ENCODE data around the gene DSCAM.

The DSCAM gene

DNA sequence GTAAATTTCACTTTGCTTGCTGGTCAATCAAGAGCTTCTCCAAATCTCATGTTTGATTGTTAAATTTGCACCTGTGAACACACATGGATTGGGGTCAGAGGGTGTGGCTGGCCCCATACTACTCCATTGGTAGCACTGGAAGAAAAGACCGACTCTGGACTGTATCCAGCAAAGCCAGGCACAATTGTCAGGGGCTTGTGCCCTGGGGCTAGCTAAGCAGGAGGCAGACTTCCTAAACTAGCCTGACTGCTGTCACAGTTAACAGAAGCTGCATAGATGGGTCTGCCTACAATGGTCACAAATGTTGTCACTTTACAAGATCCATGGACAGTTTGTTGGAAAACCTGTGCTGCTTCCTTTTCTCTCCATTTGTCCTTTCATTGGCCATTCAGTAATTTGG is 421.0 kb downstream of the DSCAM start:
- DNase-seq, result no peak

DNA sequence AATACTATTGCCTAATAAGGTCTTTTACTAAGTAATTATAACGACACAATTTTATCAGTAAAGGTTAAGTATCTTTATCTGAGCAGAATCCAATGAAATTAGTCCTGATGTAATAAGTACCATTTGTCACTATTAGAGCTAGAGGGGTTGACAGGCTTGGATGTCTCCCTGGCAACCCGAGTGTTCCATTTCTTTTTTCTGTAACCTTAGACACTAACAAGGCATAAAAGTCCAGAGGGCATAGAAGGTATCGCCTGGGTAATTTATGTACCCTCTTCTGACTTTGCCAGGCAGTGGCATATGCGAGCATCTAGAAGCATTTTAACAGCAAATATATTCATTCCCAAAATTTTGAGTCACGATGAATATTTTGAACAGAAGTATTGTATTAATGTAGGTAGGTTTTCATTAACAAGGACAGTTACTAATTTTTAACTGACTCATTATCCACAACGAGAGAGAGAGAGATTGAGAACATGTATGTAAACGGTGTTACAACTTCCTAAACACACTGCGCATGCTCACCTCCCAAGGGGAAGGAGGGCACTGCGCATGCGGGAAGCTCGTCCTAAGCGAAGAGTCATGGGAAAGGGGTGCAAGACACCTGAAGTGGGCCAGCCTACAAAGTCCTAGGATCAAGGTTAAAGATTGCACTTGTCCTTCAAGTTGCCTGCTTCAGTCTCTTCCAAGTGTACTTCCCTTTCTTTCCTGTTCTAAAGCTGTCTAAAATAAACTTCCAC is 423.9 kb downstream of the DSCAM start:
- DNase-seq, result no peak

DNA sequence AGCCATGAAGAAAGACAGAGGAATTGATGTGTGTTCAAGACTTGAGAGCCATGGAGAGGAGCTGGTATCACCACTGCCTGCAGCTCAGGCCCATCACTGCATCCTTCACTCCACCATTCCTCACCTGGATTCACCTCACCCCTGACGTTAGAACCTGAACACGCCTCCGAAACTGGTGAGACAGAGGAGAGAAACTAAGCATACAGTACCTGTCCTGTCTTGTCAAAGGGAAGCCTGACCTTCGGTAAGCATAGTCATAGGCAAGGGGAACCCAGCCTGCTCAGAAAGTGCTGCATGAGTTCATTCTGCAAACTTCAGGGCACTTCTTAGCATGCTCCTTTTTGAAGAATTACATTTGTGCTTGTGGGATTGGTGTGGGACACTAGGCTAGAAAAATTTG is 425.8 kb downstream of the DSCAM start:
- DNase-seq, result no peak

DNA sequence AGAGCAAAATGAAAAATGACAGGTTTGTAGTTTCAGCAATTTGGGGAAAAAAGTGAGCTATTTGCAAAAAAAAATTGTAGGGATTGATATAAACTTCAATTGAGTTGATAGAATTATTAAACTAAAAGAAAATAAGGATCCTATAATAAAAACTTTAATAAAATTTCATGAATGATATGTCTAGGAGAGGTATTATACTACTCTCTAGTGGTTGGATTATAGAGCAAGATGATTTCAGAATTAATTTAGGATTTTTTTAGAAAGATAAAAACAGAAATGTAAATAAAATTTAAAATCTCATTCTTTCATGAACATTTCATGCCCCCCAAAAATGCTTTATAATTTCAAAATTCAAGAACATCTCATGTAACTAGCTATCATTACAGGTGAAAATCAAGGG is 430.4 kb downstream of the DSCAM start:
- no peak for DNase-seq

DNA sequence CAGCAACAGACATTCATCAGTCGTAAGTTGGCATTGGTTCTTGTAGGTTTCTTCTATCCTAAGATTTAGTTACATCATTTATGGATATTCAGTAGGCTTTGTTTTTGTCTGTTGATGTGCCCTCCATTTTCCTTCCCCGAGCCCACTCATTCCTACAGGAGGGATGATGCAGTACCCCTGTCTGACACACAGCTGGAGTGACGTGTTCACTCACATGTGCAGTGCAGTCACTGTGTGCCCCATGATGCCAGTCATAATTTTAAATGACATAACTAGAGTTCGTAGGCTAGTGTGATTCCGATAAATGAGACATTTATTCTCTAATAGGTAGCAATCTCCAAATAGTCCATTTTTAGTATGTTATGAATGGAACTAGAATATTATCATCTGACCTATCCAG is 438.4 kb downstream of the DSCAM start:
- no peak for DNase-seq

DNA sequence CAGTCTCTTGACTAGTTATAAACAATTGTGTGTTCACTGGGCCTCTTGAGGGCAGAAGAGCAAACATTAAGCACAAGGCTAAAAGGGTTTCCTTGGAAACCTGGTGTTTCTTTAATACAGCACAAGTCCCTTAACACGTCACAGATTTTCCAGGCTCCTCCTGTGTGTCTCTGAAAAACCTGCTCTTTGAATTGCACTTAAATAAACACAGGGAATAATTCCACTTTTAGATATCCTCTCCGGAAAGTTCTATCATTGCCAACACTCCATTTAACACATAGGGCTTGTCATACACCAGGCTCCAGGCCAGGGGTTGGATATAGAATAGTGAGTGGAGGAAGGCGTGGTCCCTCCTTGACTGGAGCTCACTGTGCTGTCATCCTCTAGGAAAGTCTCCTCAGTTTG is 442.6 kb downstream of the DSCAM start:
- DNase-seq, result no peak

DNA sequence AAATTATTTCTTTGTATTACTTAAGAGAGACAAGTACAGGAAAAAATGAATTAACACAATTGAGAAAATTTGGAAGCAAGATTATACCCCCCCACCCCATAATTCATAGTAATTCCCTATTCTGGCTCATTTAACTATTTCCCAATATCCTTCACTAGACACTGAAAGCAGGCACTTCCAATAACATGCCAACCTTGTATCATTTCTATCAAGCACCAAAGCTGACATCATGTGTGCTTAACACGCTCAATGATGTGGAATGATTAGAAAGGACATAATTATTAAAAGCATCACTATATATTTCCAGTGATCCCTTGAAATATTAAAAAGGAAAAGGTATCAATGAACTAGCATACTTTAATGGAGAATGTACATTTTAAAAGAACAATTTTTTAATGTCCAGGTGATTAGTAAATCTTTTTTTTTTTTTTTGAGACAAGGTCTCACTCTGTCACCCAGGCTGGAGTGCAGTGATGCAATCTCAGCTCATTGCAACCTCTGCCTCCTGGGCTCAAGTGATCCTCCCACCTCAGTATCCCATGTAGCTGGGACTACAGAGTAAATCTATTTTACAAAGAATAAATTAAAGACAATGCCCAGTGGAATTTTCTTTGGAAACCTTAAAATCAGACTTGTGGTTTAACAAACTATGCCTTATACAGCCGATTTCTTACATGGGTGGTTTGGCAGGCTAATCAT is 443.9 kb downstream of the DSCAM start:
- DNase-seq, result no peak

DNA sequence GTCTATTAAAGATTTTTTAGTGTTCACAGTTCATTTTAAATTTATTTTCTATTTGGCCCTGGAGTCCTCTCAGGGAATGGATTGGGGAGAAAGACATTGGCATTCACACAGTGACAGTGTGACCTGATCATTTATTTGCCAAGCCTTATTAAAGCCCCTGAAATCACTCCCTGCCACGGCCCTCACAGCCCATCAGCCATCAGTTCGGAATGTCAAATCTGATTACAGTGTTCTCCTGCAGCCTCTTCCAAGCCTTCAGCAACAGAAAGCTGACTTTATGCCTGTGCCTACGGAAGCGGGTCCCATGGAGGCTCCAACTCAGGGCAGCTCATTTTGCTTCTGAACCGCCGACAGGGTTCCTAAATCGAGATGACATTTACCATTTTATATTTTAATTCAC is 451.2 kb downstream of the DSCAM start:
- DNase-seq, result no peak

DNA sequence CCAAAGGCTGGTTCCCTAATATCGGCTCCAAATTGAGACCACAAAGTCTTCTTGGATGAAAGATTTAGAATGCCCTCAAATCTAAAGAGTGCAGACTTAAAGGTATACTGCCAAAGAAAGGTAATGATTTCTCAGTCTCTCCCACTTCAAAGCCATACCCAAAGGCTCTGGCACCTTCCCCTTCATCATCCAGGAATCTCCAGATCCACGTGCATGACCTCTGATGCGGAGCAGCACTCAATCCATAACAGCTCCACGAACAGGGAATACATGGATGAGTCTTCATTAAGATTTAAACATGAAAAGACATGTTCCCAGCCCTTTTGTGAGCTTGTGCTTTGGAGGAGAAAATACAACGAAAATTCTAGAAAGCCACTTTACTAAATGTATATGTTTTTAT is 453.9 kb downstream of the DSCAM start:
- no peak for DNase-seq

DNA sequence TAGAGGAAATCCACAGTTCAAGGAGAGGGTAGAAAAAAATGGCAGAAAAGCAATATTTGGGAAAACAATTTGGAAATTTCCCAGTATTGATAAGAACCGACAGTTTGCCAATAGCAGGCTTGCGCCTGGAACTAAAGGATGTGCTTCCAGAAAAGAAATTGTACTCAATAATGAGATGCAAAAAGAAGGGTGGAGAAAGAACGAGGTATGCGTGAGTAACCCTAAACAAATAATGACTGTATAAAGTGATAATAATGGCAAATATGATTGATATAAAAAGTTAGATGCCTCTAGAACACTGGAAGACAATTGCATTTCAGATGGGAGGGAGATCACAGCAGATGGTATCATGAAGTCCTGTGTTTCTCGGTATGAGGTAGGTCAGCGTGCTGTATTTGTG is 458.9 kb downstream of the DSCAM start:
- DNase-seq, result no peak

DNA sequence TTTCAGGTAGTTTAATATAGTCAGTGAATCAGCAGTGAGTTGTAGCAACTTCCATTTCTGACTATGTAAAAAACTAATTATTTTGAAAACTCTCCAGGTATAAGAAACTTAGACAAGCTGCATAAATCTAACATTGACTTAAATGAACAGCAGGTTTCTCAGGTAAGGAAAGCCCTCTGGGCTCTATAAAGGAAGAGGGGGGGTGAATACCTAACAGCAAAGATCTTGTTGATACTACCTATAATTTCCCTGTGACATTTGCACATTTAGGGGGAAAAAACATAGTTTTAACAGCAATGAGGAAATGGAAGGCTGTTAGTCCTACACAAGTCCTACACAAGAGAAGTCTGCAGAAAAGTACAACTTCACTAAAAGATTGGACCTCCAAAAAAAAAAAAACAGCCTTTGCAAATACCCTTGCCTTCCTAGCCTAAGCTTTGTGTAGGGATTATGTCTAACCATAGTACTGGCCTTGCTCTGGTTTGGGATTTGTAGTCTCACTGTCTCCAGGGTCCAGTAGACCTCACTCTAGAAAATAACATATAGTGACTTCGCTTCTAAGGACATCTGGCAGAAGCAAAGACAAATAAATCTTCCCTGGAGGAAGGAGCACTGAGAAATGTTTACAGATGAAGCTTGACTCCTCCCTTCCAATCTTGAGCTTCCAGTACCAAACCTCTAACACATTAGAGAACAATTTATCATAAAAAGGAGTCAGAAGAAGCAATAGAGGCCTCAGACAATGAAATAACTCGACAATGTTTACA is 459.8 kb downstream of the DSCAM start:
- no peak for DNase-seq

DNA sequence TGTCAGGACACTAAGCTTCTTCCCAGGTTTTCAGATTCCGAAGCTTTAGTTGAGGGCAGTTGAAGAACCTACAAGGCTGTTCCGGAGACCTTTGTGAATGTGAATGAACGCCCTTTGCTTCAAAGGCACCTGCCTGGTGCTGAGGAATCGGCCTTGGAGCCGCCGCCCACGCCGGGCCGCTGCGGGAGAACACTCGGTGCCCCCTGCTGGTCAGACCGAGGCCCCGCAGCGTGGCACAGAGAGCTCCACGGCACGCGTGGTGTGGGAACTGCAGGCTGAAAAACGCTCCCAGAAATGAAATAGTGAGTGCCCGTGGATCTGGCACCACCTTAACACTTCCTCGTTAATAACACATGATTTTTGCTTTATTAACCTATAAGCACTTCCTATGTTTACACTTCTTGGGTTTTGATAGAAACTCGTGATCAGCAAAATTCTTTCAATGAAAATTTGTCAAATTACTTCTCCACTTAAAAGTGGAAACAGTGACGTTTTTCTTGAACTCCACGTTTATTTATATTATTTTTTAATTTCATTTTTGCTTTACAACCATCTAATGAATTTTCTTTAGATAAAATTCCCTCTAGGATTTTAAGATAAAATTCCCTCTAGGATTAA is 460.6 kb downstream of the DSCAM start:
- DNase-seq, result peak; percentile 27

DNA sequence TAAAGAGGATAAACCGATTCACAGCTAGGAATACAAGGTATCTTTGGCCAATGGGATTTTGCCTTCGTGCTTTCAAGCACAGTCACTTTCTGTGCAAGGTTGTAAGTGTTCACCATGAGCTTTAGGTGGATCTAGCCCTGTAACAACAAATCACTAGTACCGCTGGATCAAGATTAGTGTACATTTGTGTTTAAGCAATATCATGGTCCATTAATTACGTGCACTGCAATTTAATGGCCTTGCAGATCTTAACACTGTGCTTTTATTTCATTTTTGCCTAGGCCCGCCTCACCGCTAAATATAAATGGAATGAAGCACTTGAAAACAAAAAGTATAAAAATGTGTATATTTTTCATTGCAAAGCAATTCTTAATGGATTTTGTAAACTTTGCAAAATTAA is 461.1 kb downstream of the DSCAM start:
- no peak for DNase-seq

DNA sequence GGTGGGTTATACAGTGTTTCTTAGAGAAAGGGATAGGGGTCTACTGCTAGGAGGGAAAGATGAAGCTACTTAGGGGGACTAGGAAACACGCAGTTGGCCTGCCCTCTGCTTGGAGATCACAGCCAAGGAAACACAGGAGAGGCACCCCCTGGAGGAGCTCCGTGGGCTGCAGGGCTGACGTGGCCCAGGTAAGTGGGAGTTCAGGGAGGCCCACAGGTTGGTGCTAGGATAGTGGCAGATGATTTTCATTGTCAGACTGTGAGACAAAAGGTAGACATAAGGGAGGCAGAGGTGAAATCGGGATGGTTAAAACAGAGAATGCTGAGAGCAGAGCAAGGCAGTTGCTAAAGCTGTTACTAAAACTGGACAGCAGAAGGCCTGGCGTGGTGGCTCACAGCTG is 463.0 kb downstream of the DSCAM start:
- DNase-seq, result no peak

DNA sequence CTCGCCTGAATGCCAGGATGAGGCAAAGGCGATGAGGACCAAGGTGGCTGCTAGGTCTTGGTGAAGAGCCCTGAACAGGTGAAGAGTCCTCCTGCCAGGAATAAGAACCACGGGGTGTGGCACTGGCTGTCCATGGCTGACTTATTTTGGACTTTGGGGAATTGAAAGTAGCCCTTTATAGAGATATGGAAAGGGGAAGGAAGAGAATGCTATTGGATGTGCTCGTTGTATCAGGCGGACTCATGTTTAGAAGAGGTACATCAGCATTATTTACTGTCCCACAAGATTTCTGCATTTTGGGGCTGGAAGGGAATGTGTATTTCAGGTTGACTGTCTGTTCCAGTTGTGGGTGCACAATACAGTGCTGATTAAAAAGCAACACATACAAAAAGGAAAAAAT is 465.8 kb downstream of the DSCAM start:
- DNase-seq, result no peak

DNA sequence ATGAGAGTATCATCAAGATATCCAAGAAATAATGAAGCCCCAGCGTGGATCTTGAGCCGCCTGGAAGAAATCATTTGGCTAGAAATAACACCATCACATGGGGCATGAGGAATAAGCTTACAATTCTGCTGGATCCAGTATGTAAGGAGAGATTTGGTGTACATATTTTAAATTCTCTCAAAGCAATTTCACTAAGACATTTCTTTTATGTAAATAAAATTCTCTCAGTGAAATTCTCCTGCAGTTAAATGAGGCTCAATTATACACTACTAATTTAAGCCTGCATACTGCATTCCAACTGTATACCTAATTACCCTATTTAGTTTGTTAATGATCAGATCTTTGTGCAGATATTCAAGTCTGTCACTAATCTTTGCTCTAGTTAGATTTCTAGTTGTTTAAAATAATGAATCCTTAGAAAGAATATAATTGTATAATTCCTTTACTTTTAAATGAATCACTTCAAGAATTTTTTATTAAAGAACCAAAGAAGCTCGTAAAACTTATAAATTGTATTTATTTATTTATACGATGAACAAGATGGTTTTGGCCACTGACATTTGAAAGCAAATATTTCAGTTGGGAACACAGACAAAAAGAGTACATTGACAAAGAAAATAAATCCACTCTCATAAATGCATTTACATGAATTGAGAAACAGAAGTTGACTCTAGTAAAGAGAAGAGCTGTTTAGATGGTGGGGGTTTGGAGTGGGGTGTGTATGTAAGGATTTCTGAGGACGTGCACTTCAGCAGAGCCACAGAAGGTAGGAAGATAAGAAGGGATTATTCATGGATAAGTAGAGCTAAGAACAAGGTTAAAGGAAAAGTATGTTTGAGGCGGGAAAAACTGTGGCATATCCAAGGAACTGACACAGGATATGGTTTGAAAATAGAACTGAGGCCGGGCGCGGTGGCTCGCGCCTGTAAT is 466.8 kb downstream of the DSCAM start:
- DNase-seq, result no peak

DNA sequence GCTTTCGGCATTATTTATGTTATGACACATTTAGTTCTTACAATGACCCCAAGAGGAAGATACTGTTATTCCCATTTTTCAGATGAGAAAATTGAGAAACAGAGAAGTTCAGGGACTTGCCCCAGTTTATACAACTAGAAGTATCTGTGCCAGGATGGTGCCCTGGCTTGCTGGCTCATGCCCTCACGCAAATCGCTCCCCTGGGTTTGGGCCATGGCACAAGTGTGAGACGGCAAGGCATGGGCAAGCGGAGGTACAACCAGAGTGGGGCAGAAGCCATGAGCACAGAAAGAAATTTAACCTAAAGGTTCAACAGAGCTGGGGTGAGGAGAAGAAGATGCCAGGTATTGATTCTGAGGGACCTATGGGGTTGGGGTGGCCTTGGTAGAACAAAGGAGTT is 469.8 kb downstream of the DSCAM start:
- no peak for DNase-seq

DNA sequence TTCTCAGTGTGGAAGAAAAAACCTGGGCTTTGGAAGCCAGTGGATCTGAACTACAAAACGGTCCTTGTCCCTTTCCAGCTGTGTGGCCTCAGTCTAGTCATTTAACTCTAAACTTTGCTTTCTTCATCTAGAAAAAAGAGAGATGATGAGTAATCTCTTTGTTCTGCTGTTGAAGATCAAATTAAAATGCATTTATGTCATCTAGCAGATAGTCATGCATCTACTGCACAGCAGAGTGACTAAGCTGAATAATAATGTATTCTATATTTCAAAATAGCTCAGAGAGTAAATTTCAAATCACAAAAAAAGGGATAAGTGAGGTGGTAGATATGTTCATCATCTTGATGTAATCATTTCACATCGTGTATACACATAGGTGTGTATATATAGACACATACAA is 473.2 kb downstream of the DSCAM start:
- no peak for DNase-seq

DNA sequence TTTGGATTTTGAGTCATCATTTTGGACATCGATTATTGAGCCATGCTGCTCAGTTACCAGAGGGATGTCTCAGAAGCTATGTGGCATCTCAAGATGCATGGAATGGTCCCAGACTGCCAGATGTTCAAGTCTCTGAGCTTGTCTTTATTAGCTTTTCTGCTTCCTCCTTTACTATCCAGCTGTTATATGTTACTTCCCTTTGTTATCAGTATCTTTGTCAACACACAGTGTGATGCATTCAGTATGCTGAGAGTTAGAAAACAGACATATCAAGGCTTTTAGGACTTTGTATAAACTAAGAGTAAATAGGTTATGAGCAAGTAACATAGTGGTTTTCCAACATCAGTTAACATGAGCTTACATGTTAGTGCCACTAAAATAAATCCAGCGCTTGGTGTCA is 474.5 kb downstream of the DSCAM start:
- no peak for DNase-seq

DNA sequence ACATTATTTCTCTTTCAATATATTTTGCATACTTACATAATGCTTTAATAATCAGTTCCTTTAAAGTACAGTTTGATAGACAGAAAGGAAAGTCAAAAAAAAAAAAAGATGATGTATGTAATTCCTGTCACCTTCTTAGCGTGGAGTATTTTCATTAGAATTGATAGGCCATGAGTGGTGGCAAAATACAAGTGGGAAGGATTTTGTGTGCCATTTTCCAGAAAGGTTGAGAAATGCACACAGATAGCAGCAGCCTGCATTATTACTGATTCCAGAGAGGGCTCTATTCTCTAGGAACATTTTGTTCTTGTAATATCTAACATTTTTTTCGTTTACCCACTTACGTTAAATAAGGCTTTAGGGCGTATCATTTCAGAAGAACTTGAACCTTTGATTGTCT is 475.6 kb downstream of the DSCAM start:
- DNase-seq, result no peak

DNA sequence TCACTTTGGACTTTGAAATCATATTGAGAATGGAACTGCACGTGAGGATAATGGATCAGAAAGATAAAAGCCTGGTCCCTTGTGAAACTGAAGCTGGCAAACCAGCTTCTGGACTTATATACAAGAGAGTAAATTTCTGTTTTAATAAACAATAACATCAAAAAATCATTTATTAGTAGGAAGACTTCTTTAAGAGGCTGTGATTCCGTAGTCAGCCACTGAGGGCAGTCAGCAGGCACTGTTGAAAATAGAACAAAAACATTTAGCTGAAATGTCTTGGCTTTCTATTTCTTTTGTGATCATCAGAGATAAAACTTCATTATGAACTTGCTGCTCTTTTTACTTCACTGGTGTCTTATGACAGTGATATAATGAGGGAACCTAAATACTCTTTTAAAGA is 490.3 kb downstream of the DSCAM start:
- DNase-seq, result no peak

DNA sequence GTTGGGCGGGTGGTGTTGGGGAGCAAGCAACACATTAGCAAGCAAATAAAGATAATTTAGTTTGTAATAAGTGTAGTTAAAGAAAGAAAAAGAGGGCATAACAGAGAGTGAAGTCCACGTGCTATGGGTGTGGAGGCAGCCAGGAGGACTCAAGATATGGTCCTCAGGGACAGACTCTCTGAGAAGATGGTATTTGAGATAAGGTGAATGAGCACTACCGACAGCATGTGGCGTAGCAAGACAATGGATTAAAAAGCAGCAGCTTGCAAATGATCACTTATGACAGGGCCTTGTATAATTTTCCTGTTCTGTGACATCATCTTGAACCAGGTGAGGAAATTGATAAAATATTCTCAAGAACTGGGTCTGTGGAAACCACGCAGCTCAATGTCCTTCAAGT is 491.9 kb downstream of the DSCAM start:
- DNase-seq, result no peak

DNA sequence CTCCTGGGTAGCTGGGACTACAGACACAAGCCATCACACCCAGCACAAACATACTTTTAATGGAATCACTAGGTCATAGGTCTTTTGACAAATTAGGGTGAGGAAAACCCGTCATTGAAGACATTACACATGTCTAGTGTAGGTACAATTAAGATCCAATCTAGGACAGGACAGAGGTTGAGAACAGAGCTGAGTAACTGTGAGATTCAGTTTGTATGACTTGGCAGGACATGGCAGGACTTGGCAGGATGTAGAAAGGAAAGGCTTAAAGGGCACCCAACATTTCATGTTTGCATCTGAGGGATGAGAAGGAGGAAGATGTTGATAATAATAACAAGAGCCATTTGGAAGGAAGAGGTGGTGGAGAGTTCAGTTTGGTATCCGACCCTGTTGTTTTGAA is 496.0 kb downstream of the DSCAM start:
- DNase-seq, result no peak
